GM12878 (cell line): ENCODE results near the gene CLCNKB. TPM values are rescaled to one million over a fixed set of nuclear protein-coding genes. Genes with fewer than 3 reads are reported as not detected.
A peak's percentile ranks its signal among the peaks of the same experiment; 100 is the strongest.
"Not testable (repeated sequence)": the region's sequence is repeated elsewhere in the genome, so short reads cannot be mapped to it uniquely, and the experiment has no call there.

Experiments used
- ATAC-seq: fragments of 200-7000 bp; cut with Tn5 transposase; 3 replicates; pipeline ENCODE4 v1.9.1; 2020; ENCODE audit warnings: mild to moderate bottlenecking, moderate library complexity
- BruUV-seq: library from RNA; stranded (reverse); fragments of 400-500 nt; replicated peaks from 2 replicates; lab custom pipeline; 2021; lab: Mats Ljungman, UMichigan
- CTCF ChIA-PET: fragments of 300-600 bp; sonication (Branson Sonifier 250); formaldehyde crosslinking; extraction: SDS; loops from one replicate; lab custom pipeline; 2021; ENCODE audit warnings: inconsistent platforms; lab: Yijun Ruan, JAX
- POLR2A ChIA-PET: fragments of 350-600 bp; formaldehyde crosslinking; extraction: SDS; loops from one replicate; lab custom pipeline; 2021; ENCODE audit warnings: inconsistent platforms; lab: Charles Lee
- RAD21 ChIA-PET: fragments of 300-600 bp; sonication (Branson Sonifier 250); formaldehyde crosslinking; loops from one replicate; lab custom pipeline; 2023; ENCODE audit warnings: antibody characterized with exemption; ENCODE audit not compliant: unreplicated experiment; lab: Charles Lee
- SMC1A ChIA-PET: fragments of 300-600 bp; sonication (Branson Sonifier 250); formaldehyde crosslinking; loops from one replicate; lab custom pipeline; 2023; ENCODE audit not compliant: unreplicated experiment, uncharacterized antibody; lab: Charles Lee
- DNase-seq: peaks from one replicate; pipeline ENCODE4 v3.0.0-alpha.2; 2011; ENCODE audit warnings: low read depth, low spot score
- FAIRE-seq: peaks from 3 replicates; lab custom pipeline; 2011; peaks lifted over from hg19 to GRCh38; lab: Jason Lieb, UNC
- H2AFZ ChIP-seq: 2 replicates; pipeline ENCODE4 v1.6.0; 2011; ENCODE audit warnings: low read depth, low read length, control low read depth; ENCODE audit not compliant: control insufficient read depth
- H3K27ac ChIP-seq: 2 replicates; pipeline ENCODE4 v1.5.1; 2011; ENCODE audit warnings: control low read depth; ENCODE audit not compliant: control insufficient read depth, insufficient read depth
- H3K27me3 ChIP-seq, 2 experiments: replicated peaks in 1 of 2; 2 replicates each; pipeline versions ENCODE4 v1.6.0 to v1.6.1; 2011; ENCODE audit warnings: low read length in 1 of 2; ENCODE audit not compliant: control insufficient read depth in 2 of 2, insufficient read depth in 2 of 2
- H3K36me3 ChIP-seq, 2 experiments: 2 replicates each; pipeline ENCODE4 v1.5.1; 2011; ENCODE audit warnings: low read length in 1 of 2; ENCODE audit not compliant: control insufficient read depth in 2 of 2, insufficient read depth in 2 of 2
- H3K4me1 ChIP-seq: 2 replicates; pipeline ENCODE4 v1.6.1; 2011; ENCODE audit warnings: mild to moderate bottlenecking, low read length, moderate library complexity, mixed read lengths; ENCODE audit not compliant: control insufficient read depth, insufficient read depth
- H3K4me2 ChIP-seq: 2 replicates; pipeline ENCODE4 v1.6.0; 2011; ENCODE audit warnings: control low read depth; ENCODE audit not compliant: control insufficient read depth, insufficient read depth
- H3K4me3 ChIP-seq: fragments of 200-600 bp; sonication (generic); 2 replicates; pipeline ENCODE4 v1.5.1; 2016
- H3K79me2 ChIP-seq: 2 replicates; pipeline ENCODE4 v1.6.0; 2011; ENCODE audit warnings: low read length; ENCODE audit not compliant: control insufficient read depth, insufficient read depth
- H3K9ac ChIP-seq: 2 replicates; pipeline ENCODE4 v1.8.0; 2011; ENCODE audit warnings: low read length, control low read depth, mixed read lengths; ENCODE audit not compliant: control insufficient read depth, insufficient read depth
- H3K9me3 ChIP-seq: replicated peaks from 3 replicates; pipeline ENCODE4 v1.5.1; 2011; ENCODE audit warnings: mild to moderate bottlenecking, low read length; ENCODE audit not compliant: control insufficient read depth, insufficient read depth
- H4K20me1 ChIP-seq: 2 replicates; pipeline ENCODE4 v1.6.0; 2011; ENCODE audit not compliant: control insufficient read depth, insufficient read depth
- FOXK2 ChIP-seq: fragments of 450-650 bp; IDR thresholded peaks from 2 replicates; pipeline ENCODE4 v1.6.1; 2017; ENCODE audit warnings: mild to moderate bottlenecking, moderate library complexity
- NR2C2 ChIP-seq: IDR thresholded peaks from 2 replicates; pipeline ENCODE4 v1.6.1; 2011; ENCODE audit warnings: borderline replicate concordance, low read depth; ENCODE audit not compliant: control insufficient read depth, insufficient read length
- POLR2A ChIP-seq: IDR thresholded peaks from 2 replicates; pipeline ENCODE4 v1.6.1; 2011; ENCODE audit warnings: low read depth, mild to moderate bottlenecking, low read length
- RAD21 ChIP-seq: IDR thresholded peaks from 2 replicates; pipeline ENCODE4 v1.6.1; 2011; ENCODE audit warnings: mild to moderate bottlenecking, low read depth, low read length, moderate library complexity; ENCODE audit not compliant: insufficient read depth
- RBBP5 ChIP-seq: fragments of 200-600 bp; sonication (generic); conservative IDR thresholded peaks from 2 replicates; pipeline ENCODE4 v1.6.1; 2016
- TBL1XR1 ChIP-seq: IDR thresholded peaks from 2 replicates; pipeline ENCODE4 v1.6.1; 2012; ENCODE audit warnings: low read depth, low read length, improper control_type of control experiment
- ZSCAN29 ChIP-seq: fragments of 450-650 bp; IDR thresholded peaks from 2 replicates; pipeline ENCODE4 v1.6.1; 2017; ENCODE audit warnings: mild to moderate bottlenecking, moderate library complexity
- WGBS: methylation state at CpG from one replicate; pipeline ENCODE4 v1.1.6; 2016; ENCODE audit warnings: low lambda C conversion rate; ENCODE audit not compliant: insufficient replicate concordance, insufficient coverage; ENCODE audit errors: missing lambda C conversion rate; 5-methylcytosine and 5-hydroxymethylcytosine counted together
- in situ Hi-C: fragments of 300-500 bp; cut with MboI; formaldehyde crosslinking; loops from 9 replicates; pipeline ENCODE4 v1.14.3; 2018; ENCODE audit warnings: mixed read lengths
- intact Hi-C: fragments of 100-400 bp; cut with micrococcal nuclease; formaldehyde crosslinking; loops from one replicate; pipeline ENCODE4 v1.14.2; 2022; ENCODE audit not compliant: unreplicated experiment
- polyA plus RNA-seq, 11 experiments: library from polyadenylated mRNA; depleted of rRNA in 4 of 11; unstranded in 6 of 11; stranded (reverse) in 5 of 11; fragments of >200 nt; fragmentation: Nextera tagmentation in 4 of 11; fragmentation: Illumina TruSeq in 1 of 11; extraction: Ambion mirVana in 4 of 11; extraction: Trizol in 1 of 11; gene quantifications; 1 replicate in 1 of 11; 2 replicates in 10 of 11; pipeline versions ENCODE4 v1.2.1 to v1.2.3, GENCODE V29; 2011 to 2016; ENCODE audit warnings: inconsistent platforms in 2 of 11, missing spikeins in 2 of 11, low read depth in 1 of 11
- total RNA-seq, 4 experiments: library from RNA; depleted of rRNA in 3 of 4; stranded (reverse); fragments of >200 nt in 3 of 4; fragmentation: Illumina TruSeq in 1 of 4; extraction: Trizol in 1 of 4; gene quantifications; 2 replicates each; pipeline versions ENCODE4 v1.2.1 to v1.2.3, GENCODE V29; 2013 to 2021

The CLCNKB gene
- total and polyA plus RNA-seq, 10 of the 15 experiments (the other 5 are each of a cell fraction or from before 2014, with no cell fraction given): 0.05 TPM; not detected in 9

- no peak for TF ChIP-seq NR2C2
- TF ChIP-seq TBL1XR1: no peak
- TF ChIP-seq FOXK2: no peak
- TF ChIP-seq POLR2A: no peak
- no peak for TF ChIP-seq RBBP5
- no peak for TF ChIP-seq ZSCAN29
- peak; percentile 92 for TF ChIP-seq RAD21
- TF ChIP-seq, all 136 proteins: peak for 8
These were observed 11.0 kb upstream of the CLCNKB start (continued) for GRCh38 chr1:16032388-16033102.

GRCh38 chr1:16033103-16033632 lies 10.4 kb upstream of the CLCNKB start:
- ChIA-PET RAD21 (interaction anchor here (0.6 to 1.3 kb wide), 2 partner anchors 26 to 293 kb away, joined by 3 to 4 read pairs; no protein-coding TSS in a partner anchor), SMC1A (interaction anchor here (1.5 to 3.6 kb wide), 2 partner anchors 21 to 25 kb away, joined by 5 to 17 read pairs; no protein-coding TSS in a partner anchor), CTCF (interaction anchor here (0.6 to 2.7 kb wide), 8 partner anchors 10 to 241 kb away, joined by 3 to 12 read pairs (median 3); partner anchors contain the start of gene CLCNKB), POLR2A (interaction anchor here (0.6 kb wide), 1 partner anchor 230 kb away, joined by 5 read pairs; no protein-coding TSS in a partner anchor)
- H3K9ac ChIP-seq, ATAC-seq, H3K4me2 ChIP-seq, H4K20me1 ChIP-seq, H3K27ac ChIP-seq, DNase-seq, H3K9me3 ChIP-seq, H3K27me3 ChIP-seq, in situ Hi-C loops, H3K79me2 ChIP-seq, BruUV-seq, H3K4me1 ChIP-seq, H3K4me3 ChIP-seq, FAIRE-seq, H3K36me3 ChIP-seq, H2AFZ ChIP-seq: not testable (repeated sequence)
- intact Hi-C loops: loop anchor here (1.0 to 2.0 kb wide), 2 partner anchors 24 to 230 kb away; no protein-coding TSS in a partner anchor
- 63% methylated on average over 7 of the region's 7 CpGs for WGBS

GRCh38 chr1:16036461-16036860 lies 7.1 kb upstream of the CLCNKB start:
- H3K36me3 ChIP-seq, ATAC-seq, POLR2A ChIA-PET, intact Hi-C loops, RAD21 ChIA-PET, H3K27me3 ChIP-seq, in situ Hi-C loops, H2AFZ ChIP-seq, H3K9ac ChIP-seq, SMC1A ChIA-PET, H3K4me1 ChIP-seq, DNase-seq, H3K4me3 ChIP-seq, H3K9me3 ChIP-seq, H3K27ac ChIP-seq, FAIRE-seq, BruUV-seq, CTCF ChIA-PET, H4K20me1 ChIP-seq, H3K79me2 ChIP-seq, H3K4me2 ChIP-seq: not testable (repeated sequence)
- 37% methylated on average over 10 of the region's 11 CpGs for WGBS
